PFSK-1 (cell line): ENCODE measurements around the gene GNG8.
A peak's percentile ranks its signal among the peaks of the same experiment; 100 is the strongest.

ENCODE experiments used
- FOXP2 ChIP-seq: optimal IDR thresholded peaks from 2 replicates; pipeline ENCODE3; 2011; ENCODE audit warnings: borderline replicate concordance, control low read depth, inconsistent platforms; ENCODE audit not compliant: insufficient read depth; ENCODE audit errors: extremely low read length, extremely low read depth
- POLR2AphosphoS5 ChIP-seq: IDR thresholded peaks from 2 replicates; pipeline ENCODE4 v1.6.1; 2012; ENCODE audit warnings: low read depth, mild to moderate bottlenecking, control low read depth, low read length, moderate library complexity
- SIN3A ChIP-seq: IDR thresholded peaks from 2 replicates; pipeline ENCODE4 v1.6.1; 2012; ENCODE audit warnings: mild to moderate bottlenecking, low read length, moderate library complexity, borderline replicate concordance; ENCODE audit not compliant: insufficient read depth
- TAF1 ChIP-seq: IDR thresholded peaks from 2 replicates; pipeline ENCODE4 v1.6.1; 2012; ENCODE audit warnings: low read length, control low read depth, borderline replicate concordance; ENCODE audit not compliant: insufficient read depth
- TF ChIP-seq, protein P1 (sequence below), 2 experiments: IDR thresholded peaks; 2 replicates each; pipeline versions ENCODE4 v1.6.1 to v1.8.0; 2011 to 2012; ENCODE audit warnings: low read depth in 2 of 2, low read length in 2 of 2, control low read depth in 1 of 2, inconsistent platforms in 1 of 2, mild to moderate bottlenecking in 1 of 2, moderate library complexity in 1 of 2; ENCODE audit not compliant: insufficient read depth in 1 of 2

The GNG8 gene

GRCh38 chr19:46661020-46661731, 25.2 kb upstream of the GNG8 start, which contains the start of gene DACT3:
TSS of gene DACT3 (minus strand) at chr19:46661182. CDS start at chr19:46661064, 118 bp downstream.
- TF ChIP-seq, protein P1, sequence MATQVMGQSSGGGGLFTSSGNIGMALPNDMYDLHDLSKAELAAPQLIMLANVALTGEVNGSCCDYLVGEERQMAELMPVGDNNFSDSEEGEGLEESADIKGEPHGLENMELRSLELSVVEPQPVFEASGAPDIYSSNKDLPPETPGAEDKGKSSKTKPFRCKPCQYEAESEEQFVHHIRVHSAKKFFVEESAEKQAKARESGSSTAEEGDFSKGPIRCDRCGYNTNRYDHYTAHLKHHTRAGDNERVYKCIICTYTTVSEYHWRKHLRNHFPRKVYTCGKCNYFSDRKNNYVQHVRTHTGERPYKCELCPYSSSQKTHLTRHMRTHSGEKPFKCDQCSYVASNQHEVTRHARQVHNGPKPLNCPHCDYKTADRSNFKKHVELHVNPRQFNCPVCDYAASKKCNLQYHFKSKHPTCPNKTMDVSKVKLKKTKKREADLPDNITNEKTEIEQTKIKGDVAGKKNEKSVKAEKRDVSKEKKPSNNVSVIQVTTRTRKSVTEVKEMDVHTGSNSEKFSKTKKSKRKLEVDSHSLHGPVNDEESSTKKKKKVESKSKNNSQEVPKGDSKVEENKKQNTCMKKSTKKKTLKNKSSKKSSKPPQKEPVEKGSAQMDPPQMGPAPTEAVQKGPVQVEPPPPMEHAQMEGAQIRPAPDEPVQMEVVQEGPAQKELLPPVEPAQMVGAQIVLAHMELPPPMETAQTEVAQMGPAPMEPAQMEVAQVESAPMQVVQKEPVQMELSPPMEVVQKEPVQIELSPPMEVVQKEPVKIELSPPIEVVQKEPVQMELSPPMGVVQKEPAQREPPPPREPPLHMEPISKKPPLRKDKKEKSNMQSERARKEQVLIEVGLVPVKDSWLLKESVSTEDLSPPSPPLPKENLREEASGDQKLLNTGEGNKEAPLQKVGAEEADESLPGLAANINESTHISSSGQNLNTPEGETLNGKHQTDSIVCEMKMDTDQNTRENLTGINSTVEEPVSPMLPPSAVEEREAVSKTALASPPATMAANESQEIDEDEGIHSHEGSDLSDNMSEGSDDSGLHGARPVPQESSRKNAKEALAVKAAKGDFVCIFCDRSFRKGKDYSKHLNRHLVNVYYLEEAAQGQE (IDR thresholded peaks at IDR 0.05; ENCODE audit: insufficient read depth in 1 of 2, low read depth in 2 of 2, low read length in 2 of 2): no peak
- peak; percentile 97 for TF ChIP-seq FOXP2

DNA sequence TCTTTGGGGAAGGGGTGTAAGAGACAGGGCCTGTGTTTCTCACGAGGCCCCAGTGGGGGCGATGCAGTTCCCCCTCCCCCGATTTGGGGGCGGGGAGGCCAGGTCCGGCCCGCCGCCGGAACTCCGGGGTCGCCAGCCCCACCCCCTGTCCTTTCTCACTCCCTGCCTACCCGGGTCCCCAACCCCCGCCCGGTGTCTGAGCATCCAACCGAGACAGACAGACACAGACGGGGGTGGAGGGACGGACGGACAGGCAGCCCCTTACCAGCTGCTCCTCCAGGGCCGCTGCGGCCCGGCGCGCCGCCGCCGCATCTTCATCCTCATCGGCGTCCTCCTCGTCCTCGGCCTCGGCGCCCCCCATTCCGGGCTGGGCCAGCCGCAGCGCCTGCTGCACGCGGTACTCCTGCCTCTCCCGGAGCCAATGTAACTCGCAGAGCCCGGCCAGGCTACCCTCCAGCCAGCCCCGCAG, 24.6 kb upstream of the GNG8 start:
- TF ChIP-seq, protein P1 (IDR thresholded peaks at IDR 0.05; ENCODE audit: insufficient read depth in 1 of 2, low read depth in 2 of 2, low read length in 2 of 2): no peak
- TF ChIP-seq POLR2AphosphoS5 (no peak), TAF1 (no peak), SIN3A (no peak), FOXP2 (no peak)

- TF ChIP-seq TAF1 (no peak), FOXP2 (no peak), POLR2AphosphoS5 (no peak), SIN3A (no peak)
- TF ChIP-seq, protein P1 (IDR thresholded peaks at IDR 0.05; ENCODE audit: insufficient read depth in 1 of 2, low read depth in 2 of 2, low read length in 2 of 2): no peak
Measured at GRCh38 chr19:46660008-46660517, 24.1 kb upstream of the GNG8 start.

DNA sequence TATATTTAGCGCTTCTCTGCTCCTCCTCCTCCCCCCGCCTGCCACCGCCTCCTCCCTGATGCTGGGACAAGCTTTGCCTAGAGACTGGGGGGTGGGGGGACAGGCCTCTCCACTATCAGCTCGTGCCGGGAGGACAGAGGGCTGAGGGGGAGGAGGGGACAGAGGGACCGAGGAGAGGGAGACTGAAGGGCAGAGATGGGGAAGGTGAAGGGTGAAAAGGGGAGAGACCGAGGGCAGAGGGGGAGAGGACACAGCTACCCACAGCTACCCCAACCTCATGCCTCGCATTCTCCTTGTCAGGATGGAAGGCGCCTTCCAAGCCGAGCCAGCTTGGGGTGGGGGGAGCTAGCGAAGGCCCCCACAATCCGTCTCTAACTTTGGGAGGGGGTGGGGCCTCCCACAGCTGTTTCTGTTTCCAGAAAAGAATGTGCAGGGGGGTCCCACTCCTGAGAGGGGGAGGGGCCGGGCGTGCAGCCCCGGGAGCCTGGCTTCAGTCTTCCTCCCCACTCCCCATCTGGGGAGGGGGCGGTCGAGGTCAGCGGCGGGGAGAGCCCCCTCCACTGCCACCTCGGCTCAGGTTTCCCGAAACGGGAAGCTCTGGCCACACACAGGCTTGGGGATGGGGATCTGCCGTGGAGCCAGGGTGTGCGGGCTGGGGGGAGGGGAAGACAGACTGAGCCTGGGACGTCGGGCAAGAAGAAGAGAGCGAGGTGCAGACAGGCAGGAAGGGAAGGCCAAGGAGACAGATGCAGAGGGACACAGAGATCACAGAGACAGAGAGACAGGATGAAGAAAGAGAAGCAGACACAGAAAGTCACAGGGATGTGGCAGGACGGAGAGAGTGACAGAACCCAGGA, 23.4 kb upstream of the GNG8 start:
- TF ChIP-seq TAF1 (no peak), FOXP2 (peak; percentile 34)

DNA sequence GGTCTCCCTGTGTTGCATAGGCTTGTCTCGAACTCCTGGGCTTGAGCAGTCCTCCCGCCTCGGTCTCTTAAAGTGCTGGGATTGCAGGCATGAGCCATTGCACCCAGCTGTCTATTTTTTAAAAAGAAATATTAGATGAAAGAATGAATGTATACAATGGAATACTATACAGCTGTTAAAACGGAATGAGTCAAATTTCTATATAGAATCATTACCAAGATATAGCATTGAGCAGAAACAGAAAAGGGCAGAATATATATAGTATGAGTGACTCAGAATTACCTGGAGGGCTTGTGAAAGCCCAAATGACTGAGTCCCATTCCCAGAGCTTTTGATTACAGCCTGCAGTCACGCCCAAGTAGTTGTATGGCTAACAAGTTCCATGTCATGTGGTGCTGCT, 20.5 kb upstream of the GNG8 start:
- TF ChIP-seq TAF1 (no peak), SIN3A (no peak), FOXP2 (no peak), POLR2AphosphoS5 (no peak)
- TF ChIP-seq, protein P1 (IDR thresholded peaks at IDR 0.05; ENCODE audit: insufficient read depth in 1 of 2, low read depth in 2 of 2, low read length in 2 of 2): no peak
